Forelimb muscle (tissue), 1 donor: ENCODE data around the gene RBM47. TPM values are rescaled to one million over a fixed set of nuclear protein-coding genes. Genes with fewer than 3 reads are reported as not detected.
"Not testable (repeated sequence)": the region's sequence is repeated elsewhere in the genome, so short reads cannot be mapped to it uniquely, and the experiment has no call there.

Source experiments
- DNase-seq: peaks from one replicate; pipeline ENCODE4 v3.0.0-alpha.2; 2013; ENCODE audit warnings: low read depth
- polyA plus RNA-seq: library from polyadenylated mRNA; unstranded; fragments of 120-200 nt; gene quantifications from one replicate; pipeline ENCODE4 v1.2.1, GENCODE V29; 2013; ENCODE audit not compliant: insufficient read length

Gene RBM47
- polyA plus RNA-seq, 1 donor, result 0.90 TPM

- DNase-seq, result no peak
Observed at GRCh38 chr4:40446839-40447238, 182.8 kb downstream of the RBM47 start.

DNA sequence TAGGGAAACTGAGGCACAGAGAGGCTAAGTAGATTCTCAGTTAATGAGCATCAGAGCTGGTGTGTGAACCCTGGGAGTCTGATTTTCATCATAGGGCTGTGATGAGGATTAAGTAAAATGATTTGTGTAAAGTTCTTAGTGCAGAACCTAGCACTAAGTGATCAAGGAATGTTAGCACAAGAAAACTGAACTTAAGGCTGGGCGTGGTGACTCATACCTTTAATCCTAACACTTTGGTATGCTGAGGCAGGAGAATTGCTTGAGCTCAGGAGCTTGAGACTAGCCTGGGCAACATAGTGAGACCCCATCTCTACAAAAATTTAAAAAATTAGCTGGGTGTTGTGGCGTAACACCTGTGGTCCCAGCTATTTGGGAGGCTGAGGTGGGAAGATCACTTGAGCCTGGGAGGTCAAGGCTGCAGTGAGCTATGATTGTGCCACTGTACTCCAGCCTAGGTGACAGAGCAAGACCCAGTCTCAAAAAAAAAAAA is 183.4 kb downstream of the RBM47 start:
- not testable (repeated sequence) for DNase-seq

DNA sequence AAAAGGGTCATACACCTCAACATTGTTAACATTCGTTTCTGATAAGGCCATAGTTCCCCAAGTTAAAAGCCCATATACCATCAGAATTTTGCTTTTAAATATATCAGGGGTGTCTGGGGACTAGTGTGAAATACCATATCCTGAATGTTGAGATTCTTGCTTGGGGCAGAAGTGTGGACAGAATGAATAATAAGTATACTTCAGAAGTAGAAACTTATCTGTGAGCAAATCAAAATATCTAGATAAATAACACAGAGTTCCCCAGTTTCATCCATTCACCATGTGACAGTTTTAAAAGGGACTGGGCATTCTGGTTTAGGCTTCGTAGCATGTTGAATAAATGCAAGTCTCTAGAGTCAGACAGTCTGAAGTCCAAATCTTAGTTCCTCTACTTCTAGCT is 184.0 kb downstream of the RBM47 start:
- no peak for DNase-seq

DNA sequence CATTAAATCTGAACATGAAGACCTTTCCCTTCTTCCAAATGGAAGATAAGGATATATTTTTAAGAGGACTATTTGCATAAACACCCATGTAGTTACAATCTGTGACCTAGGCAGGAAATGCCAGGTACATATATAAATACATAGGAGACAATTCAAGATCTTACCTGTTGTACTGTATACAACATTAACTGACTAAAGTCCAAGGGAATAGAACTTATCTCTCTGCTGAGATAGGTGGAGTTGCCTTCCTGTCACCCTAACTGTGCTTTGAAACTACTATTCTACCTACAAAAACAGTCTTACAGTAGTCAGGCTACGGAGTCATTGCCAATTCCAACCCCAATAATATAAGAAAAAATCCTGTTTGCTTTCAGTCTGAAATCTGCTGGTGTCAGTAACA is 188.2 kb downstream of the RBM47 start:
- no peak for DNase-seq

DNA sequence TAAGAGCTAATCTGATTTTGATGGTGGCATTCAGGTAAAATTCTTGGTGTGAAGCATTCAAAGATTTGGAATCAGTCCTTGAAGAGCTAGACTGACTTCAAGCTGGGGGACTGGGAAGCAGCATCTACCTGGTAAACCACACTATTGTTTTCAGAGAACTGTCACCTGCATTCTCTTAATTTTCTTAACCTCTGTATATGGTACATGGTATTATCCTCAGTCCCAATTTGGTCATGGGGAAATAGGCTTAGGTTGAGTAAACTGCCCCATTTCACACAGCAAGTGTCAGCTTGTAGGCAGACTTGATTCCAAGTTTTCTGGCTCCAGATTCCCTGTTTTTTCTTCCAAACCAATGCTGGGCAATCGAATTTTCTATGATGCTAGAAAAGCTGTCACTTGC is 190.1 kb downstream of the RBM47 start:
- no peak for DNase-seq

- no peak for DNase-seq
Observed at GRCh38 chr4:40438384-40439026, 191.2 kb downstream of the RBM47 start.

DNA sequence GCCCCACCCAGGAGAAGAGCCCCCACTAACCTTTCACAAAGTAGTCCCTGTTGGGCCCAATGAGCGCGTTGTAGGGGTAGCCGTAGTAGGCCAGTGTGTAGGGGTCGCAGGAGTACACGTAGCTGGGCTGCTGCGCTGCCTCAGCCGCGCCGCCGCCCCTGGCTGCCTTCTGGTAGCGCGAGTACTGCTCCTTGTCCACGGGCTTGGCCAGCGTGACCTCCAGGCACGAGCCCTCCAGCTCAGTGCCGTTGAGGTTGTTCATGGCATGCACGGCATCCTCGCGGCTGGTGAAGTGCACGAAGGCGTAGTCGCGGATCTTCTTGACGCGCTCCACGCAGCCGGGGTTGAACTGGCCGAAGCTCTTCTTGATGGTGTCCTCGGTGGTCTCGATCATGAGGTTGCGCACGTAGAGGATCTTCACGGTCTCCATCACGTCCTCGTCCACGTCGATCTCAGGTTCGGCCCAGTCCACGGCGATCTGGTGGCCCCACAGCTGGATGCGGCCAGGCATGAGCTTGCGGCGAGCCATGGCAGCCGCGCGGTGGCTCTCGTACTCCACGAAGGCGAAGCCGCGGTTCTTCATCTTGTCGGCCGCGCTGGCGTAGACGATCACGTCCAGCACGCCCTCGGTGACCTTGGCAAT is 191.8 kb downstream of the RBM47 start:
- no peak for DNase-seq

- not testable (repeated sequence) for DNase-seq
Observed at GRCh38 chr4:40435306-40435705, 194.4 kb downstream of the RBM47 start.

DNA sequence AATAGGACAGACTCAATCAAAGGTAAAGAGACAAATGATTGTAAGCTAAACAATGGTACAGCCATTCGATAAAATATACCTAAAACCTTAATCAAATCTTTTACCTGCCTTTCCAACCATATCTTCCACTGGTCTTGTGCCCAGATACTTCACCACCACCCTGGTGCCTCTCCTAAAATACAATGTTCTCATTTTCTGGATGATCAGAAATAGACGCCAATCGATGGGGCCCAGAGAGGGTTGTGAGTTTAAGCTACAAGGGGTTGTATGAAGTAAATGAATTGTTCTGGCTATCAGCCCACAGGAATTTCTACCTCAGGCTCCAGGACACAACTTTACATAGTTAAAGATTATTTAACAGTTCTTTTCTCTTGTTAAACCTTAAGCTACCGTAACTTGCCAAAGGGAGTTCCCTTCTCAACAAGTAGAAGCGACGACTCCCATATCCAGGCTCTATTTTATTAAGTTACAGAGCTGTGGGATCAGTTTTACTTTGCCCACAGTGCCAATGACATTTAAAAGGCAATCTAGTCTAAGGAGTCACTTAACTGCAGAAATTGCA is 195.5 kb downstream of the RBM47 start:
- DNase-seq, result no peak

- no peak for DNase-seq
Observed at GRCh38 chr4:40432504-40432903, 197.2 kb downstream of the RBM47 start.

- DNase-seq, result not testable (repeated sequence)
Observed at GRCh38 chr4:40427871-40428270, 201.8 kb downstream of the RBM47 start.

GRCh38 chr4:40427128-40427527 is 202.5 kb downstream of the RBM47 start:
- no peak for DNase-seq

DNA sequence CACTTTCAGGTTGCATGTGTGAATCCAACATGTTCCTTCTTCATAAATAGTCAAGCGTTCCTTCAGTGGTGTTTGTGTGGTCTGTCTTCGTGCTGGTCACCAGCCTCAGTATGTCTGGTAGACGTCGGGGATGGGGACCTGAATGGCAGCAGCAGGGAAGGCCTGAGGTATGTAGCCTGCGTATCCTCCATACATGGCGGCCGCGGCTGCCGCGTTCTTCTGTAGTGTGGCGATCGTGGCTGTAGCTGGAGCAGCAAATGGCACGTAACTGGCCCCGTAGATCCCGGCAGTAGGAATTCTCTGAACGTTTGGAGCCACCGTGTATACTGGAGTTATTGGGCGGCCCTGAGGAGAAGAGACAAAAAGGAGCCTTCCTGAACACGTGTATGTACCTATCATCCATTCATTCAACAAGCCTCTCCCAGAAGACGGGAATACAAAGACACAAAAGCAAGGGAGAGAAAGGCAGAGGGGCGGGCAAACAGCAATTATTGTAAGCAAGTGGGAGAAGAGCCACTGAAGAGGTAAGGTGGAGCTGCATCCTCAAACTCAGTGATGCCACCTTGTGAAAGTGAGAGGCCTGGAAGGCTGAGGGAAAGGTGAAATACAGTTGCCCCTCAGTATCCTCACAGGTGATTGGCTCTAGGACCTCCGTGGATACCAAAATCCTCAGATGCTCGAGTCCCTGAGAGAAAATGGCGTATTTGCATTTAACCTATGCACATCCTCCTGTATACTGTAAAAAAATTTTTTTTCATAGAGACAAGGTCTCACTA is 203.7 kb downstream of the RBM47 start:
- DNase-seq, result no peak

GRCh38 chr4:40423735-40424134 is 205.9 kb downstream of the RBM47 start:
- no peak for DNase-seq

- no peak for DNase-seq
Observed at GRCh38 chr4:40421839-40422708, 207.6 kb downstream of the RBM47 start.

- DNase-seq, result no peak
Observed at GRCh38 chr4:40419231-40419912, 210.3 kb downstream of the RBM47 start.

DNA sequence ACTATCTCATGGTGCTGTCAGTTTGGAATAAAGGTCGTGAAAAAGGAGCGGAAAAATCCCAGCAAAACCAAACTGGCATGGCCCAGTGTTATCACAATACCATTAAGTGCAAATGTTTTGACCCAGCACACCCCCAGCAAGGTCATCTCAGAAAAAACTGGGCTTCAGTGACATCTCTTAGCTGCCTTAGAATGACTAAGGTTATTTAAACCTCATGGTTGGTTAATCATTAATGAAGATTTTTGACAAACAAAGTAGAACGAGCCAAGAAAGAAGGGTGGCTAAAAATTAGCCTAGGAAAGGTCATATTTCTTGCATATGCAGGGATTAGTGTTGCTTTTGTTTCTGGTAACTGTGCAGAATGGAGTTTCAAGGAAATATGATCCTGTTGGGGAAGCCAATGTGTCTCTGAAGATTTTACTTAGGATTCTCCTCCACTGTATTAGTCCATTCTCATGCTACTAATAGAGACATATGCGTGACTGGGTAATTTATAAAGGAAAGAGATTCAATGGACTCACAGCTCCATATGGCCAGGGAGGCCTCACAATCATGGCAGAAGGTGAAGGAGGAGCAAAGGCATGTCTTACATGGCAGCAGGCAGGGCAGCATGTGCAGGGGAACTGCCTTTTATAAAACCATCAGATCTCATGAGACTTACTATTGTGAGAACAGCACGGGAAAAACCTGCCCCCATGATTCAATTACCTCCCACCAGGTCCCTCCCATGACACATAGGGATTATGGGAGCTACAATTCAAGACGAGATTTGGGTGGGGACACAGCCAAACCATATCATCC is 211.0 kb downstream of the RBM47 start:
- no peak for DNase-seq

DNA sequence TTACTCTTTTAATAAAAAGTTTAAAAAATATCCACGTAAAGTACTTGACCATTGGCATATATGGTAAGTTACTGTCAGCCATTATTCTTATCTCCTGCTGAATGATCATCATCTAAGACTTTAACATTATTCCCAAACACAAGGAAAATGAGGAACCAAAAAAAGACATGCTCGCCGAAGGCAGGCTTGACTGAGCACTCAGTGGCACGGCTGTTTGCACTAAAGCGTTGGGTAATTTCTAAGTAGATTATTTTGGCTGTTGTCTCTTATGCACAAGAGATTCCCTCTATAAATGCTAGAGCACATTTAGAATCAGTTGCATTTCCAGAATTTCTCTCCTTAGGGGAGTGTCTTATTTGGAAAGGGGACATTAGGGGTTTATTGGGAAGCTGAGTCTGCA is 211.7 kb downstream of the RBM47 start:
- no peak for DNase-seq

GRCh38 chr4:40414673-40415072 is 215.0 kb downstream of the RBM47 start:
- DNase-seq, result no peak
